Skin of body (tissue), 2 donors: ENCODE measurements around the gene UBR2. TPM values are rescaled to one million over a fixed set of nuclear protein-coding genes. Genes with fewer than 3 reads are reported as not detected.
"Not testable (repeated sequence)": the region's sequence is repeated elsewhere in the genome, so short reads cannot be mapped to it uniquely, and the experiment has no call there.

Experiments
- DNase-seq: peaks from one replicate; lab custom pipeline; 2025; lab: John Stamatoyannopoulos, UW
- total RNA-seq: library from RNA; depleted of rRNA; stranded (reverse); fragments of >200 nt; gene quantifications from one replicate; pipeline ENCODE4 v1.2.3, GENCODE V29; 2014

Gene UBR2
- total RNA-seq, 1 donor from 2014 or later: 28.5 TPM

- DNase-seq: no peak
Measured at GRCh38 chr6:42555477-42556457, 8.1 kb upstream of the UBR2 start.

GRCh38 chr6:42556462-42556861 lies 7.4 kb upstream of the UBR2 start:
- no peak for DNase-seq

- not testable (repeated sequence) for DNase-seq
Measured at GRCh38 chr6:42559276-42559675, 4.6 kb upstream of the UBR2 start.

GRCh38 chr6:42561986-42562385 lies 1.8 kb upstream of the UBR2 start:
- no peak for DNase-seq

GRCh38 chr6:42562788-42563405 lies 932 bp upstream of the UBR2 start:
- DNase-seq: no peak

- no peak for DNase-seq
Measured at GRCh38 chr6:42564506-42564825, 637 bp downstream of the UBR2 start.

GRCh38 chr6:42565823-42566613 lies 2.2 kb downstream of the UBR2 start:
- DNase-seq: no peak

GRCh38 chr6:42566614-42567208 lies 2.9 kb downstream of the UBR2 start:
- no peak for DNase-seq

GRCh38 chr6:42567237-42567636 lies 3.4 kb downstream of the UBR2 start:
- not testable (repeated sequence) for DNase-seq

GRCh38 chr6:42569102-42570028 lies 5.5 kb downstream of the UBR2 start:
- no peak for DNase-seq

GRCh38 chr6:42571611-42572342 lies 7.9 kb downstream of the UBR2 start:
- DNase-seq: no peak

- DNase-seq: no peak
Measured at GRCh38 chr6:42572523-42572922, 8.7 kb downstream of the UBR2 start.

GRCh38 chr6:42576538-42576937 lies 12.7 kb downstream of the UBR2 start:
- DNase-seq: not testable (repeated sequence)

- no peak for DNase-seq
Measured at GRCh38 chr6:42598300-42598699, 34.5 kb downstream of the UBR2 start.

- no peak for DNase-seq
Measured at GRCh38 chr6:42599558-42599957, 35.7 kb downstream of the UBR2 start.

- DNase-seq: no peak
Measured at GRCh38 chr6:42604150-42604549, 40.3 kb downstream of the UBR2 start.

- not testable (repeated sequence) for DNase-seq
Measured at GRCh38 chr6:42604699-42605098, 40.9 kb downstream of the UBR2 start.

- no peak for DNase-seq
Measured at GRCh38 chr6:42610416-42610815, 46.6 kb downstream of the UBR2 start.

GRCh38 chr6:42615518-42615917 lies 51.7 kb downstream of the UBR2 start:
- DNase-seq: no peak

GRCh38 chr6:42616716-42617115 lies 52.9 kb downstream of the UBR2 start:
- DNase-seq: no peak
